HG02970 (cell line): ENCODE measurements around the gene PIP5K1B.

Experiments
- ATAC-seq: cut with Tn5 transposase; IDR thresholded peaks from one replicate; pipeline ENCODE4 v1.9.1; 2021; ENCODE audit warnings: mild to moderate bottlenecking, moderate library complexity, moderate number of reproducible peaks; ENCODE audit not compliant: unreplicated experiment, low FRiP score

The PIP5K1B gene

GRCh38 chr9:68947015-68947414 lies 242.0 kb downstream of the PIP5K1B start:
- no peak for ATAC-seq

GRCh38 chr9:68947842-68948569 lies 243.0 kb downstream of the PIP5K1B start:
- no peak for ATAC-seq

DNA sequence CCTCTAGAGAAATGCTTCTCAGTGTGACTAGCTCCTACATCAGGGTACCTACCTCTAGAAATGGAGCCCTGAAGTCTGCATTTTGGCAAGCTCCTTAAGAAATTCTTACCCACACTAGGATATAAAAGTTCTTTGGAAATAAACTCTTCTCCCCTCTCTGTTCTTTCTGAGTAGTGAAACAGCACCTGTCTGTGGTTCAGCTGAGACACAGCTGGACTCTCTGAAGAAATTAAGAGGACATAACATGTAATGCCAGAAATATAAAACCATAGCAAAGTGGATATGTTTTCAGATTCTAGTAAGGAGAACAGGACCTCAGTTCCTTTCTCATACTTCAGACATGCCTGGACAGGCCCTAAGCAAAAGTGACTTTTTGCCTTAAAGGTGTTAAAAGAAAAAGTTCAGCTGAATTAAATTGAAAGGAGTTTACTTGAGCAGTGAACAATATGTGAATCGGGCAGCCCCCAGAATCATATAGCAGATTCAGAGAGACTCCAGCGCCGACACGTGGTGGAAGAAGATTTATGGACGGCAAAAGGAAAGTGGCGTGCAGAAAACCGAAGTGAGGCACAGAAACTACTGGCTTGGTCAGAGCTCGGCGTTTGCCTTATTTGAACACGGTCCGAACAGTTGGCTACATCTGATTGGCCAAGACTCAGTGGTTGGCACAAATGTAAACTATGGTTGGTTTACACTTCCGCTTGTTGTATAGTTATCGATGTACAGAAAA lies 244.4 kb downstream of the PIP5K1B start:
- no peak for ATAC-seq

DNA sequence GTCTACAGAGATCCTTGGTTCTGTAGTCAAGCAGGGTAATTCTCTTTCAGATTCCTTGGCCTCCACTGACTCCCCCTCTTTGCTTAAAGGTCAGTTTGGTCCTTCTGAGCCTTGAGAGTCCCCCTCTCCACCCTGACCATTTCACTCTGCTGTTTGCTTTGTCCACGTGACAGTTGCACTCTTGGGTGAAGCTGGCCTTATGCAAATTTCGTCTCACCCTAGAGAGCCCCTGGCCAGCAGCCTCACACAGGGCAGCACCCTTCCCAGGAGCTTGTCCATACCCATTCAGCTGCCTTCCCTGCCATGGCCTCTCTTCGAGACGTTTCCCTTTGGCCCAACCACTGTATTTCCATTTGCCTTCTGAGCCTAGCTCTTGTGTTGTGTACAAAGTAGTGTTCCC lies 245.1 kb downstream of the PIP5K1B start:
- ATAC-seq, result no peak

- ATAC-seq, result no peak
Observed at GRCh38 chr9:68950689-68951088, 245.6 kb downstream of the PIP5K1B start.

DNA sequence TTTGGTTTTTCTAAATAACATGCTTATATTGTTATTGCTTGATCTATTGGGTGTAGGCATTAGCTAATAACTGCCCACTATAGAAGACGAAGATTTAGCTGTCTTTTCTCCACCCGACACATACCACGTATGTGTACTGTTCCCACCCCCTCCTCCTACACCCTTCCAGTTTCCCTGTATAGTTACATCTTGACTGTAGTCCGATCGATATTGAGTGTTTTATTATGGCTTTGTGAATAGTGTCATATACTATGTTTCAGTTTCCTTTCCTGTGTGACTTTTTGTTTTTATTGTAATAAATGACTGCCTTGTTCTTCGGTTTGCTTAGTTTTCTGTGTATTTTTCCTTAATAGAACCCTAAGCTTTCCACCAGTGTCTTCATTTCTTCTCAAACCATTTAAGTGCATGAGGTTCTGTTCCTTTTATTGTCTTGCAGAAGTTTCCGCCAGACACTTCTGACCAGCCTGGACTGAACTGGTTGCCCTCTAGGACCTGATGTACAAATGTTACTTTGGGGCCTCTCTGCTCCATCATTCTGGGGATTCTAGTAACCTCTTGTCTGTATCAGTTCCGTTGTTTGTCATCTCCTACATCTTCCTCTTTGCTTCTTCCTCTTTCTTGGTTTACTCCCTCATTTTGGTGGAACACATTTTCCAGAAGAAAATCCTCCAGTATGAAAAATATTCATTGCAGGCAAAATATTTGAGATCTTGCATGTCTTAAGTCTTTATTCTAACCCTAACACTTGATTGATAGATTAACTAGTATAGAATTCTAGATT lies 247.0 kb downstream of the PIP5K1B start:
- ATAC-seq, result no peak

DNA sequence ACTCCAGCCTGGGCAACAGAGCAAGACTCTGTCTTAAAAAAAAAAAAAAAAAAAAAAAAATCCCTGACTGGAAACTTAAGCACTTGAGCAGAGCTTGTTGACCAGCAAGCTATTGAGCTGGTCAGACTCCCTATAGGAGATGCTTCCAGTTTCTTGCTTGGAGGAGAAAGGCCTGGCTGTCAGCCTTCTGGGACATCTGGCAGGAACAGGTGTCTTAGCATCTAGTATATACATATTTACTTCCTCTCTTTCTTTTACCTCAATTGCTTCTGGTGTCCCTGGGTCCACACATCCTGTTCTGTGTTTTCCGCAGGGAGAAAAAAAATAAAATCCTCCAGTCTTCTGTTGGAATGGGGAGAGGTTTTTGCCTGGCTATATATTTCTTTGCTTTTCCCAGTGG lies 248.7 kb downstream of the PIP5K1B start:
- no peak for ATAC-seq

DNA sequence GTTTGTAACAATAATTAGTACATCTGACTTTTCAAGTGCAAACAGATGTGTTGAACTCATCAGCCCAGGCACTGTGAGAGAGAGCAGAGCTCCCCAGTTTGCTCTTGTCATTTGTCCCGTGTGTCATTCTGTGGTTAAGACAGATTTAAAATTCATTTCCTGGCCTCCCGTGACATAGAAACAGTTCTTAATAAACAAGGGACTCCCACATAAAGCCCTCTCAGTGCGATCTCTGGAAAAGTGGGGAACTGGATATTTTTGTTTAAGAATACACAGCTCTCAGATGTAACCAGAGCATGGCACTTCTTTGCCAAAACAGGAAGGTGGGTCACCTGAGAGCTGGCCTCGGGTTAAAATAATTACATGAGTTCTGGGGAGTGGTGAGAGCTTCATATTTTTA lies 250.3 kb downstream of the PIP5K1B start:
- no peak for ATAC-seq

GRCh38 chr9:68957479-68957878 lies 252.4 kb downstream of the PIP5K1B start:
- no peak for ATAC-seq

- ATAC-seq, result no peak
Observed at GRCh38 chr9:68961587-68961986, 256.5 kb downstream of the PIP5K1B start.

- no peak for ATAC-seq
Observed at GRCh38 chr9:68963416-68963815, 258.4 kb downstream of the PIP5K1B start.

DNA sequence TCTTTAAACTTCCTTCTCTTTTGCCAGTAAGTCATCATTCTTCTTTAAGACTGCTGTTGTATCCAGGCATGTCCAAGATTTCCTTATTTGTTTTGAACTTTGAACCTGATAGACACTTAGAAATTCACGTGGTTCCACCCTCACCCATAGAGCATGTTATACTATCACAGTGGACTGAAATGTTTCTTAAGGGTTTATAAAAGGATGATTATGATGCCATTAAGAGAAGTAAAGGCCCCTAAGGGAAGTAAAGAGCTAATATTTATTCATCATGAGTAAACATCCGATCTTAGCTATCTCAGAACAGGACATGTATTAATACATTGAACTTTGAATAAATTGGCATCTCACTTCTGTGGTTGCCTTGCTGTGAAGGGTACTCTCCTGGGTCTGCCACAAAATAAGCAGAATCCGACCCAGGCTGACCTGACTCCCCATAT lies 259.1 kb downstream of the PIP5K1B start:
- ATAC-seq, result no peak

GRCh38 chr9:68964765-68965164 lies 259.7 kb downstream of the PIP5K1B start:
- no peak for ATAC-seq

GRCh38 chr9:68966496-68966944 lies 261.5 kb downstream of the PIP5K1B start:
- no peak for ATAC-seq

- no peak for ATAC-seq
Observed at GRCh38 chr9:68967800-68968199, 262.8 kb downstream of the PIP5K1B start.

- ATAC-seq, result no peak
Observed at GRCh38 chr9:68969538-68969937, 264.5 kb downstream of the PIP5K1B start.

- no peak for ATAC-seq
Observed at GRCh38 chr9:68970151-68970550, 265.1 kb downstream of the PIP5K1B start.

DNA sequence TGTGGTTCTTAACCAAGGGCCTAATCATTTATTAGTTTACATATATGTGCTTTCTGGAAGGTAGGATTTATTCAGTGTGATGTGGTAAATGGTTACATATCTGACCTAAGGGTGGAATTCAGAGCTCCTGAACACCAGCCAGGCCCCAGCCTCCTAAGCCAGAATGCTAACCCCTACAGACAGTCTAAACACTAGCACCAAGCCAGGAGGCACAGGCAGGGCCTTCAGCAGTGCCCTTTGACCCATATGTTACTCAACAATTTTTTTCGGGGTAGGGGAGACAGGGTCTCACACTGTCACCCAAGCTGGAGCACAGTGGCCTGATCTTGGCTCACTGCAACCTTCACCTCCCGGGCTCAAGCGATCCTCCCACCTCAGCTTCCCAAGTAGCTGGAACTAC lies 268.6 kb downstream of the PIP5K1B start:
- no peak for ATAC-seq

DNA sequence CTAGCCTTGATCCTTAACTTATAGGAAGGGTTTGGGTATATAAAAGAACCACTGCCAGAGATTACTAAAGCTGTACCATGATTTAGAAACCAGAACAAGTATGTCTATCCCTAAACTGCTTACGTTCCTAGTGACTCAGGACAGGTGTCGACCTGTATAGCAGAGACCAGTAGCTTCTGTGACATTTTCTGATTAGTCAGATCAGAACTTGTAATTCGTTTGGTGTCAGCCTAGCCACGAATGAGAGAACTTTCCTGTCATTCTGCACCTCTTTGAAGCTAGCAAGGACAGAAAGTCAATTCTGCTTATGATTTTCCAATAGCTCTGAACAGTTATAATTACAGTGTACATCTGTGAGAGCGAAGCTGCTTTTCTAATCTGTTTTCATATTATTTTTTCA lies 269.4 kb downstream of the PIP5K1B start:
- peak; percentile 65 for ATAC-seq

GRCh38 chr9:68974901-68975300 lies 269.9 kb downstream of the PIP5K1B start:
- ATAC-seq, result no peak

GRCh38 chr9:68975365-68976043 lies 270.5 kb downstream of the PIP5K1B start:
- no peak for ATAC-seq
